Astrocyte (in vitro differentiated cells and primary cell): ENCODE data around the gene TUT1. TPM values are rescaled to one million over a fixed set of nuclear protein-coding genes. Genes with fewer than 3 reads are reported as not detected.
A peak's percentile ranks its signal among the peaks of the same experiment; 100 is the strongest.

ENCODE experiments used
- DNase-seq: peaks from one replicate; pipeline ENCODE4 v3.0.0-alpha.2; 2010; ENCODE audit warnings: low read depth
- FAIRE-seq: peaks from 2 replicates; lab custom pipeline; 2011; peaks lifted over from hg19 to GRCh38; lab: Jason Lieb, UNC
- H2AFZ ChIP-seq: 2 replicates; pipeline ENCODE4 v1.6.0; 2012; ENCODE audit warnings: low read depth, low read length, inconsistent platforms
- H3K27ac ChIP-seq: 2 replicates; pipeline ENCODE4 v1.5.1; 2011; ENCODE audit warnings: low read depth, low read length, inconsistent platforms
- H3K27me3 ChIP-seq: 2 replicates; pipeline ENCODE4 v1.6.0; 2011; ENCODE audit warnings: low read length, inconsistent platforms; ENCODE audit not compliant: insufficient read depth
- H3K36me3 ChIP-seq: 2 replicates; pipeline ENCODE4 v1.5.1; 2011; ENCODE audit warnings: low read length, inconsistent platforms; ENCODE audit not compliant: insufficient read depth
- H3K4me1 ChIP-seq: 2 replicates; pipeline ENCODE4 v1.5.1; 2011; ENCODE audit warnings: low read length, inconsistent platforms; ENCODE audit not compliant: insufficient read depth
- H3K4me2 ChIP-seq: 2 replicates; pipeline ENCODE4 v1.6.0; 2012; ENCODE audit warnings: low read length, inconsistent platforms
- H3K4me3 ChIP-seq: 2 replicates; pipeline ENCODE4 v1.5.1; 2011; ENCODE audit warnings: low read depth, mild to moderate bottlenecking, low read length, inconsistent platforms; ENCODE audit not compliant: insufficient read depth
- H3K79me2 ChIP-seq: 2 replicates; pipeline ENCODE4 v1.6.0; 2012; ENCODE audit warnings: mild to moderate bottlenecking, low read length, inconsistent platforms; ENCODE audit not compliant: insufficient read depth
- H3K9ac ChIP-seq: 2 replicates; pipeline ENCODE4 v1.6.0; 2012; ENCODE audit warnings: mild to moderate bottlenecking, low read length, inconsistent platforms
- H3K9me3 ChIP-seq: 2 replicates; pipeline ENCODE4 v1.5.1; 2012; ENCODE audit warnings: low read depth, mild to moderate bottlenecking, low read length, inconsistent platforms; ENCODE audit not compliant: insufficient read depth
- H4K20me1 ChIP-seq: 2 replicates; pipeline ENCODE4 v1.6.0; 2012; ENCODE audit warnings: low read length, inconsistent platforms; ENCODE audit not compliant: insufficient read depth
- H3K27ac Mint-ChIP-seq: one replicate; pipeline ENCODE4 v1.8.0; 2021; ENCODE audit warnings: mild to moderate bottlenecking, mixed read lengths; ENCODE audit not compliant: unreplicated experiment
- H3K27me3 Mint-ChIP-seq: one replicate; pipeline ENCODE4 v1.8.0; 2021; ENCODE audit warnings: low read depth, mixed read lengths; ENCODE audit not compliant: unreplicated experiment
- H3K36me3 Mint-ChIP-seq: one replicate; pipeline ENCODE4 v1.8.0; 2021; ENCODE audit warnings: low read depth, mixed read lengths; ENCODE audit not compliant: unreplicated experiment
- H3K4me1 Mint-ChIP-seq: one replicate; pipeline ENCODE4 v1.8.0; 2021; ENCODE audit warnings: low read depth, mixed read lengths; ENCODE audit not compliant: unreplicated experiment
- H3K4me3 Mint-ChIP-seq: one replicate; pipeline ENCODE4 v1.8.0; 2021; ENCODE audit warnings: mild to moderate bottlenecking, moderate library complexity, mixed read lengths; ENCODE audit not compliant: unreplicated experiment
- H3K9me3 Mint-ChIP-seq: one replicate; pipeline ENCODE4 v1.8.0; 2021; ENCODE audit warnings: mild to moderate bottlenecking, mixed read lengths; ENCODE audit not compliant: unreplicated experiment
- EZH2 ChIP-seq: IDR thresholded peaks from 2 replicates; pipeline ENCODE4 v1.6.1; 2012; ENCODE audit warnings: mild to moderate bottlenecking, low read length, inconsistent platforms; ENCODE audit not compliant: insufficient read depth
- total RNA-seq: library from RNA; stranded (reverse); gene quantifications from 2 replicates; pipeline ENCODE4 v1.2.1, GENCODE V29; 2021
- TF ChIP-seq, protein P1 (sequence below): IDR thresholded peaks from 2 replicates; pipeline ENCODE4 v1.5.1; 2011; ENCODE audit warnings: low read depth, mild to moderate bottlenecking, inconsistent platforms, low read length, moderate library complexity; ENCODE audit not compliant: insufficient read depth

TUT1 gene
- total RNA-seq, 1 donor from 2014 or later: 18.3 TPM

DNA sequence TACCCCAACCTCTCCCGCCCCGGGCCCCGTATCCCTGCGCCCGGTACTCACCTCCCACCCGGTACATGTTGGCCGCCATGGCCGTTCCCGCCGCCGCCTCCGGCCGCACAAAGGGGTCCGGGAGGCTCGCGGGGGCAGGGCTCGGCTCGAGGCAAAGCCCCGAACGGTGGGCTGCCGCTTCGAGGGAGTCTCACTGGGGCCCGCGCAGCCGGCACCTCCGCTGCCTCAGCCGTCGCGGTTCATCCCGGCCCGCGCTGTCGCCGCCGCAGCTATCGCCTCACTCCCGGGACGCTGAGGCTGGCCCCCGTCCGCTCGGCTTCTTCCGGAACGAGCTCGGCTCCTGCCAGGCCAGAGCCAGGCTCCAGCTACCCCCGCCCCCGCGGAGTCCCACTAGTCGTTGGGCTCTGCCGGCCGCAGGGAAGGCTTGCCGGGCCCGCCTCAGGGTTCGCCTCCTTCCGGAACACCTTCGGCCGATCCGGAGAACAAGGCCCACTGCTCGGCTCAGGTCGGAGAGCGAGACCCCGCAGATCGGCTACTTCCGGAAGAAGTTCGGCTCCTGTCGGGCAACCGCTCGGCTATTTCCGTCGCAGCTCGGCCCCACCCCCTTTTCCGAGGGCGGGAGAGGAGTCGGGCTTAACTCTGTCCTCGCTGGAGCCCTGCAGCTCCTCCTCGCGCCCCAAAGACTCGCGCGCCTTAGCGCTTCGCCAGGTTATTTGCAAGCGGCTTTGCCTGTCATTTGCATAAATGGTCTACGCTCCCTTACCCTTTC, 10.2 kb upstream of the TUT1 start, which contains the start of gene MTA2:
MTA2 (minus strand) TSS at position 494 of the 769 bp plus-strand sequence; CDS start at position 79, 415 bp downstream.
- H3K4me3 ChIP-seq: peak within 1 kb of the TSS; percentile 94
- H3K9ac ChIP-seq: peak within 1 kb of the TSS; percentile 98
- Mint-ChIP-seq H3K4me3 (peak within 1 kb of the TSS; percentile 99), H3K4me1 (peaks cover 20% of the 10 kb centered on the region), H3K36me3 (peaks cover 43% of the 10 kb centered on the region), H3K27ac (peak within 1 kb of the TSS; percentile 96), H3K9me3 (no peaks in the 10 kb centered on the region), H3K27me3 (peaks cover 6% of the 10 kb centered on the region)
- H4K20me1 ChIP-seq: peaks cover 42% of the 10 kb centered on the region
- no peaks in the 10 kb centered on the region for H3K27me3 ChIP-seq
- peak within 1 kb of the TSS; percentile 87 for H3K27ac ChIP-seq
- H3K4me1 ChIP-seq: peaks cover 26% of the 10 kb centered on the region
- H2AFZ ChIP-seq: peak within 1 kb of the TSS; percentile 87
- FAIRE-seq (peak; percentile 9), DNase-seq (peak; percentile 91)
- no peaks in the 10 kb centered on the region for H3K9me3 ChIP-seq
- TF ChIP-seq, protein P1, sequence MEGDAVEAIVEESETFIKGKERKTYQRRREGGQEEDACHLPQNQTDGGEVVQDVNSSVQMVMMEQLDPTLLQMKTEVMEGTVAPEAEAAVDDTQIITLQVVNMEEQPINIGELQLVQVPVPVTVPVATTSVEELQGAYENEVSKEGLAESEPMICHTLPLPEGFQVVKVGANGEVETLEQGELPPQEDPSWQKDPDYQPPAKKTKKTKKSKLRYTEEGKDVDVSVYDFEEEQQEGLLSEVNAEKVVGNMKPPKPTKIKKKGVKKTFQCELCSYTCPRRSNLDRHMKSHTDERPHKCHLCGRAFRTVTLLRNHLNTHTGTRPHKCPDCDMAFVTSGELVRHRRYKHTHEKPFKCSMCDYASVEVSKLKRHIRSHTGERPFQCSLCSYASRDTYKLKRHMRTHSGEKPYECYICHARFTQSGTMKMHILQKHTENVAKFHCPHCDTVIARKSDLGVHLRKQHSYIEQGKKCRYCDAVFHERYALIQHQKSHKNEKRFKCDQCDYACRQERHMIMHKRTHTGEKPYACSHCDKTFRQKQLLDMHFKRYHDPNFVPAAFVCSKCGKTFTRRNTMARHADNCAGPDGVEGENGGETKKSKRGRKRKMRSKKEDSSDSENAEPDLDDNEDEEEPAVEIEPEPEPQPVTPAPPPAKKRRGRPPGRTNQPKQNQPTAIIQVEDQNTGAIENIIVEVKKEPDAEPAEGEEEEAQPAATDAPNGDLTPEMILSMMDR: no peak
- TF ChIP-seq EZH2: no peak
- H3K36me3 ChIP-seq: peaks cover 19% of the 10 kb centered on the region
- peaks cover 47% of the 10 kb centered on the region for H3K79me2 ChIP-seq
- H3K4me2 ChIP-seq: peak within 1 kb of the TSS; percentile 89

DNA sequence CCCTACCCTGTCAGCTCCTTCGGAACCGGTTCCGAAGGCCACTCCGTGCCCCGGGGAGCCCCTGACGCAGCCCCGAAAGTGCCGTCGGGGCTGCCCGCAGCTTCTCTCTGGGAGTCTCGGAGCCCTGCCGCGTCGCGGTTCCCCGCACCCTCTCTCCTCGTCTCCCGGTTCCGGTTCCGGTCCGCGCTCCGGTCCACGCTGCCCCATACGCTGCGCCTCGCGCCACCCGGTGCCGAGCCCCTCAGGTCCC, 9.7 kb upstream of the TUT1 start:
- Histone ChIP-seq H2AFZ (peak overlapping the region; percentile 53), H3K9ac (peak overlapping the region; percentile 98), H3K9me3 (no peaks in the 10 kb centered on the region), H3K4me2 (peak overlapping the region; percentile 89), H4K20me1 (peaks cover 47% of the 10 kb centered on the region), H3K79me2 (peaks cover 52% of the 10 kb centered on the region), H3K36me3 (peaks cover 22% of the 10 kb centered on the region), H3K4me1 (peaks cover 26% of the 10 kb centered on the region), H3K27me3 (no peaks in the 10 kb centered on the region), H3K27ac (peak overlapping the region; percentile 87), H3K4me3 (peak overlapping the region; percentile 94)
- Mint-ChIP-seq H3K4me1 (peaks cover 20% of the 10 kb centered on the region), H3K4me3 (peak overlapping the region; percentile 99), H3K27ac (peak overlapping the region; percentile 96), H3K27me3 (peaks cover 6% of the 10 kb centered on the region), H3K36me3 (peaks cover 46% of the 10 kb centered on the region), H3K9me3 (no peaks in the 10 kb centered on the region)
- TF ChIP-seq EZH2: no peak
- TF ChIP-seq, protein P1: no peak
- FAIRE-seq: no peak
- DNase-seq: no peak
